CD4-positive, alpha-beta memory T cell (primary cell): ENCODE data around the gene RIMS3. TPM values are rescaled to one million over a fixed set of nuclear protein-coding genes. Genes with fewer than 3 reads are reported as not detected.

Experiments
- CTCF ChIA-PET: fragments of 350-600 bp; sonication (Branson Sonifier 250); formaldehyde crosslinking; loops from one replicate; lab custom pipeline; 2021; ENCODE audit warnings: inconsistent platforms; ENCODE audit not compliant: partially characterized antibody; lab: Charles Lee
- POLR2A ChIA-PET: fragments of 350-600 bp; sonication (Branson Sonifier 250); formaldehyde crosslinking; loops from one replicate; lab custom pipeline; 2021; ENCODE audit not compliant: partially characterized antibody; lab: Charles Lee
- DNase-seq, 5 donors: peaks; one replicate each; pipeline versions ENCODE4 v3.0.0 to v3.0.0-alpha.2; 2020 to 2022; ENCODE audit warnings: mixed read lengths in 1 of 5
- H3K27ac ChIP-seq: one replicate; pipeline ENCODE4 v1.7.0; 2013; ENCODE audit warnings: low read depth, low read length
- H3K27me3 ChIP-seq: 2 replicates; pipeline ENCODE4 v1.7.0; 2013; ENCODE audit warnings: mild to moderate bottlenecking, low read length, moderate library complexity; ENCODE audit not compliant: insufficient read depth
- H3K36me3 ChIP-seq: 2 replicates; pipeline ENCODE4 v1.7.0; 2013; ENCODE audit warnings: mild to moderate bottlenecking, low read length, moderate library complexity; ENCODE audit not compliant: insufficient read depth
- H3K4me1 ChIP-seq: 2 replicates; pipeline ENCODE4 v1.7.0; 2013; ENCODE audit warnings: mild to moderate bottlenecking, low read length, moderate library complexity; ENCODE audit not compliant: insufficient read depth
- H3K4me3 ChIP-seq, 2 donors: one replicate each; pipeline ENCODE4 v1.7.0; 2013; ENCODE audit warnings: low read length in 2 of 2, mild to moderate bottlenecking in 1 of 2
- H3K9me3 ChIP-seq, 2 donors: one replicate each; pipeline ENCODE4 v1.7.0; 2013; ENCODE audit warnings: low read length in 2 of 2, control low read depth in 1 of 2; ENCODE audit not compliant: control insufficient read depth in 1 of 2
- H3K27ac Mint-ChIP-seq, 7 donors: one replicate each; pipeline ENCODE4 v1.8.0; 2020 to 2021; ENCODE audit warnings: mixed read lengths in 7 of 7, mild to moderate bottlenecking in 6 of 7, inconsistent platforms in 3 of 7, moderate library complexity in 3 of 7
- H3K27me3 Mint-ChIP-seq, 2 donors: one replicate each; pipeline ENCODE4 v1.8.0; 2020 to 2021; ENCODE audit warnings: mixed read lengths in 2 of 2
- H3K36me3 Mint-ChIP-seq, 2 donors: one replicate each; pipeline ENCODE4 v1.8.0; 2020 to 2021; ENCODE audit warnings: mixed read lengths in 2 of 2, inconsistent platforms in 1 of 2, mild to moderate bottlenecking in 1 of 2
- H3K4me1 Mint-ChIP-seq, 4 donors: one replicate each; pipeline ENCODE4 v1.8.0; 2020 to 2021; ENCODE audit warnings: mixed read lengths in 4 of 4, mild to moderate bottlenecking in 1 of 4
- H3K4me3 Mint-ChIP-seq, 8 donors: one replicate each; pipeline ENCODE4 v1.8.0; 2020 to 2021; ENCODE audit warnings: mixed read lengths in 8 of 8, mild to moderate bottlenecking in 7 of 8, moderate library complexity in 6 of 8, inconsistent platforms in 3 of 8
- H3K9me3 Mint-ChIP-seq, 8 donors: one replicate each; pipeline ENCODE4 v1.8.0; 2020 to 2021; ENCODE audit warnings: mixed read lengths in 8 of 8, mild to moderate bottlenecking in 5 of 8, inconsistent platforms in 3 of 8, moderate library complexity in 1 of 8
- intact Hi-C: fragments of 100-400 bp; cut with micrococcal nuclease; formaldehyde crosslinking; loops from one replicate; pipeline ENCODE4 v1.15.1; 2023
- polyA plus RNA-seq, 2 donors: library from polyadenylated mRNA; unstranded; fragments of 300-500 nt; fragmentation: Illumina TruSeq; gene quantifications; one replicate each; pipeline ENCODE4 v1.2.3, GENCODE V29; 2021
- total RNA-seq, 2 experiments: library from RNA; stranded (reverse); gene quantifications; one replicate each; pipeline ENCODE4 v1.2.3, GENCODE V29; 2021

The RIMS3 gene
- total and polyA plus RNA-seq, 4 experiments from 2014 or later: 1.5 to 3.4 (median 2.2) TPM

DNA sequence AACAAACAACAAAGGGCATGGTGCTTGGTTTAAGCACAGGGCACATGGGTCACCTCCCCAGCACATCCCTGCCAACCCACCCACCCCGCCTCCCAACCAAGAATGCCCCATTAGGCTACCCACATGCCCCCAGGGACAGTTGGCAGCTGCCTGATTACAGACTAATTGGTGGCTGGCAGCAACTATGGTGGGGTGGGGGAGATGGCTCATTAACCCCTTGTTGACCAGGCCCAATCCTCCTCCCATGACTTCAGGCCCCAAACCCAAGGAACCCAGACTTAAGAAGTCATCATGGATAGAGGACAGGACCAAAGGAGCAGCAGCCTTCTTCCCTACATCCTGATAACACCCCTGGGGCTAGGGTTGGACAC is 1.3 kb downstream of the RIMS3 start:
- intact Hi-C loops: no loop called here
- CTCF ChIA-PET: interaction anchor here (0.5 to 2.6 kb wide), 3 partner anchors 51 to 495 kb away, joined by 3 to 7 read pairs (median 3); no protein-coding TSS in a partner anchor
- H3K27ac ChIP-seq: no peak overlapping the region
- POLR2A ChIA-PET: interaction anchor here (3.6 kb wide), 1 partner anchor 28 kb away, joined by 28 read pairs; the partner anchor contains the start of gene NFYC
- H3K27ac Mint-ChIP-seq: peak overlapping the region in 1 of 7 donors; percentile 24
- H3K27me3 Mint-ChIP-seq: no peaks in the 10 kb centered on the region
- H3K4me1 ChIP-seq: peaks cover 20% of the 10 kb centered on the region
- peak overlapping the region; percentile 62 to 87 (median 82) for H3K4me3 Mint-ChIP-seq
- no peaks in the 10 kb centered on the region for H3K27me3 ChIP-seq
- DNase-seq: no peak
- H3K36me3 Mint-ChIP-seq: no peaks in the 10 kb centered on the region
- no peak overlapping the region for H3K4me3 ChIP-seq
- H3K9me3 Mint-ChIP-seq: no peaks in the 10 kb centered on the region
- H3K9me3 ChIP-seq: no peaks in the 10 kb centered on the region
- no peaks in the 10 kb centered on the region for H3K36me3 ChIP-seq
- H3K4me1 Mint-ChIP-seq: peaks cover 4 to 41% (median 14%) of the 10 kb centered on the region in 4 donors

DNA sequence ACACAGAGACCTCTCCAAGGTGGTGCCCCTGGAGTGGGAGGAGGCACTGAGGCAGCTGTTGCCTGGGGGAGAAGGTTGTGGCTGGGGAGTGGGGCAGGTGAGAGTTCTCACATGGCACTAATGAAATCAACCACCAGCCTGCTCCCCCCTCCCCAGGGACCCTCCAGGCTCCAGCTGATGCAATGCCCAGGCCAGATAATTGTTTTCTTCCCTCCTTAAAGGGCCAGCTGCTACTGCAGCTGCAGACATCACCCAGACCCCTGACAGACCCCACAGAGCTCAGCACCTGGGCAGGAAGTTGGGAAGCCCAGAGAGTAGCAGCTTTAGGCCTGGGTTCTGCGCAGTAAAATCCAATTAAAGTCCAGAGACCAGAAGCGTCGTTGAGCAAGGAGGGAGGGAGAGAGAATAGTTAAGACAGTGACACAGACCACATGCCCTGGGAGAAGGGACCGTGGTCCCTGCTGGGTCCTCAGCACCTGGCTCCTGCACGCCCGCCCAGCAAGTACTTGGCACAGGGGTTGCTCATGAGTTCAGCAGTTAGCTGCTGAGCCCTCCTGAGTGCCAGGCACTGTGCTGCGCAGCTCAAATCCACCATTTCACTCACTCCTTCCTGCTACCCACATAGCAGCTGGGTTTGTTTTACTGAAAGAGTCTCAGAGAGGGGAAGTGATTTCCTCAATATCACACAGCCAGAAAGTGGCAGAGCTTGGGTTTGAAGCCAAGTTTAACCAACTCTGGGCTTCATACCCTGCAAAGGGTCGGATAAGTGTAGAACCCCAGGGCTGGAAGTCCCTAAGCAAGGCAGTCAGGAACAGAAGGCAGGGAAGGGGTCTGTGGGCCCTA is 1.9 kb downstream of the RIMS3 start:
- CTCF ChIA-PET: interaction anchor here (0.5 to 2.6 kb wide), 2 partner anchors 111 to 494 kb away, joined by 3 to 7 read pairs; no protein-coding TSS in a partner anchor

DNA sequence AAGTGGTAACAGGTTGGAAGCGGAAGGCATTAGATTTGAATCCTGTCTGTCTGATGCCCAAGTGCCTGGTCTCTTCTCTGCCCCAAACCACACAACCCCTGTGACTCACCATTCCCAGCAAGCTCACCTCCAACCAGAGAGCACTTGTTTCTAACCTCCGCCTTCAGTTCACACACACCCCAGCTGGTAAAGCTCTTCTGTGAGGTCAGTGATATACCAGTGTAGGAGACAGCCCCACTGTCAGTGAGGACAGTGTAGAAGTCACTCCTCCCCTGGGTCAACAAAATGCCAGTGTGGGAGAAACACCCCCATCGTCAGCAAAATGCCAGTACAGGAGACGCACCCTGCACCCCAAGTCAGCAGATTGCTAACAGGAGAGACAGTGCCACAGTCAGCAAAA is 2.6 kb downstream of the RIMS3 start:
- H3K36me3 ChIP-seq: no peaks in the 10 kb centered on the region
- H3K27ac ChIP-seq: no peak overlapping the region
- H3K27me3 ChIP-seq: no peaks in the 10 kb centered on the region
- no peaks in the 10 kb centered on the region for H3K36me3 Mint-ChIP-seq
- H3K9me3 ChIP-seq: no peaks in the 10 kb centered on the region
- H3K4me1 Mint-ChIP-seq: peaks cover 4 to 35% (median 11%) of the 10 kb centered on the region in 4 donors
- intact Hi-C loops: no loop called here
- ChIA-PET POLR2A (interaction anchor here (3.6 kb wide), 1 partner anchor 29 kb away, joined by 28 read pairs; the partner anchor contains the start of gene NFYC), CTCF (interaction anchor here (2.6 kb wide), 1 partner anchor 112 kb away, joined by 7 read pairs; no protein-coding TSS in a partner anchor)
- H3K4me3 Mint-ChIP-seq: peak overlapping the region in 2 of 8 donors; percentile 23 to 74
- no peak for DNase-seq
- peaks cover 13% of the 10 kb centered on the region for H3K4me1 ChIP-seq
- H3K27me3 Mint-ChIP-seq: no peaks in the 10 kb centered on the region
- no peaks in the 10 kb centered on the region for H3K9me3 Mint-ChIP-seq
- no peak overlapping the region for H3K4me3 ChIP-seq
- peak overlapping the region in 6 of 7 donors; percentile 9 to 78 (median 54) for H3K27ac Mint-ChIP-seq

More for the DNA sequence above, 1.9 kb downstream of the RIMS3 start:
- peak overlapping the region in 6 of 7 donors; percentile 6 to 78 (median 62) for H3K27ac Mint-ChIP-seq
- H3K27me3 Mint-ChIP-seq: no peaks in the 10 kb centered on the region
- Histone ChIP-seq H3K36me3 (no peaks in the 10 kb centered on the region), H3K4me1 (peaks cover 14% of the 10 kb centered on the region), H3K27me3 (no peaks in the 10 kb centered on the region), H3K4me3 (no peak overlapping the region), H3K27ac (no peak overlapping the region), H3K9me3 (no peaks in the 10 kb centered on the region)
- no peaks in the 10 kb centered on the region for H3K9me3 Mint-ChIP-seq
- no peaks in the 10 kb centered on the region for H3K36me3 Mint-ChIP-seq
- POLR2A ChIA-PET: interaction anchor here (3.6 kb wide), 1 partner anchor 28 kb away, joined by 28 read pairs; the partner anchor contains the start of gene NFYC
- intact Hi-C loops: no loop called here
- H3K4me3 Mint-ChIP-seq: peak overlapping the region in 5 of 8 donors; percentile 36 to 74 (median 62)
- H3K4me1 Mint-ChIP-seq: peaks cover 4 to 35% (median 12%) of the 10 kb centered on the region in 4 donors
- DNase-seq: no peak

DNA sequence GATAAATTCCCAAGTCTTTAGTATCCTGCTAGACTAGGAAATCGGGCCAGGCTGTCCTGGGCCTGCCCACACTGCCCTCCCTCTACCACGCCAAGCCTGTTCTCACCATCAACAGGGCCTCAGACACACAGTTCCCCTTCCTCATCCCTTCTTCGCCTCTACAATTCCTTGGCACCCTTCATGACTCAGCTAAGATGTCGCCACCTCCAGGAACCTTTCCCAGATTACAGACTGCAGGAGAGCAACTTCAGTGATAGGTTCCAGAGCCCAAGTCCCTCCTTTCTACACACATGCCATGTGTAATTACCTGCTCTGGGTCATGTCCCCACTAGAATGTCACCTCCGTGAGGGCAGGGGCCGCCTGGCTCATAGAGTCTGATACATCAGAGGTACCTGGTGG is 3.3 kb downstream of the RIMS3 start:
- intact Hi-C loops: no loop called here
- Mint-ChIP-seq H3K27me3 (no peaks in the 10 kb centered on the region), H3K27ac (peak overlapping the region in 2 of 7 donors; percentile 7 to 63)

DNA sequence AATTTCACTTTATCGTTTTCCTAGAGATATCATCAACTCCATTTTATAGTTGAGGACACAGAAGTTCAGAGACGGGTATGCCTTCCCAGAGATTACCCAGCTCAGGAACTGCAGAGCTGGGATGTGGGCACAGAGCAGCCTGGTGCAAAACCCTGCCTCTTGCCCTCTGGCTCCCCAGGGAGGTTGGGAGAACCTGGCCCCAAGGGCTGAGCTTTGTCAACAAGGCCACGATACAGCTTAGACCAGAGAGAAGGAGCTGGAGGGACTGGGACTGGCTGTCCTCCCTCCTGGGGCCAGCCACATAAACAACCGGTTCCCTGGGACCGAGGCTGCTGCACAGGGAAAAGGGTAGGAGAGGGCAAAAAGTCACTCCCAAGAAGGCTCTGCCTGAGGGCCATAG is 3.8 kb downstream of the RIMS3 start:
- peaks cover 2 to 27% (median 10%) of the 10 kb centered on the region in 4 donors for H3K4me1 Mint-ChIP-seq
- POLR2A ChIA-PET: no interaction called here
- Histone ChIP-seq H3K4me1 (peaks cover 13% of the 10 kb centered on the region), H3K27ac (no peak overlapping the region), H3K9me3 (no peaks in the 10 kb centered on the region), H3K27me3 (no peaks in the 10 kb centered on the region), H3K4me3 (no peak overlapping the region), H3K36me3 (no peaks in the 10 kb centered on the region)
- H3K36me3 Mint-ChIP-seq: no peaks in the 10 kb centered on the region
- intact Hi-C loops: no loop called here
- DNase-seq: no peak
- H3K9me3 Mint-ChIP-seq: no peaks in the 10 kb centered on the region
- no peak overlapping the region for H3K27ac Mint-ChIP-seq
- CTCF ChIA-PET: interaction anchor here (0.7 to 1.1 kb wide), 3 partner anchors 12 to 577 kb away, joined by 3 read pairs; no protein-coding TSS in a partner anchor
- H3K27me3 Mint-ChIP-seq: no peaks in the 10 kb centered on the region
- no peak overlapping the region for H3K4me3 Mint-ChIP-seq

More for the DNA sequence above, 3.3 kb downstream of the RIMS3 start:
- Histone ChIP-seq H3K27ac (no peak overlapping the region), H3K9me3 (no peaks in the 10 kb centered on the region), H3K27me3 (no peaks in the 10 kb centered on the region), H3K4me3 (no peak overlapping the region), H3K4me1 (peaks cover 13% of the 10 kb centered on the region), H3K36me3 (no peaks in the 10 kb centered on the region)
- Mint-ChIP-seq H3K4me3 (no peak overlapping the region), H3K36me3 (no peaks in the 10 kb centered on the region), H3K4me1 (peaks cover 2 to 29% (median 10%) of the 10 kb centered on the region in 4 donors), H3K9me3 (no peaks in the 10 kb centered on the region)
- DNase-seq: no peak
- ChIA-PET POLR2A (no interaction called here), CTCF (interaction anchor here (0.7 to 2.6 kb wide), 4 partner anchors 13 to 578 kb away, joined by 3 to 7 read pairs (median 3); no protein-coding TSS in a partner anchor)

DNA sequence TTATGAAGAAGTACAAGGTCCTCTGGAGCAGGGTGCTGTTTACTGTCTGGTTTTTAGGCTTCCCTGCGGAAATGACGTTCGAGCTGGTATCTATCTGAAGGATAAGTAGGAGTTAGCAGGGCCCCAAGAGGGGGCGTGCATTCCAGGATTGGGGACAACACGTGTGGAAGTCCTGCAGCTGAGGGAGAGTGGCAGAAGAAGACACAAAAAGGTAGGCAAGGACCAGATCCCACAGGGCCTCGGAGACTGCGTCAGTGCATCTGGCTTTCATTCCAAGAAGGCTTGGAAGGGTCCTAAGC is 5.9 kb downstream of the RIMS3 start:
- no peak for DNase-seq
- peaks cover 0 to 20% (median 5%) of the 10 kb centered on the region in 4 donors for H3K4me1 Mint-ChIP-seq
- ChIA-PET CTCF (interaction anchor here (1.6 kb wide), 1 partner anchor 10 kb away, joined by 7 read pairs; no protein-coding TSS in a partner anchor), POLR2A (no interaction called here)
- H3K9me3 ChIP-seq: no peaks in the 10 kb centered on the region
- H3K27me3 Mint-ChIP-seq: peaks cover 0 to 2% of the 10 kb centered on the region in 2 donors
- no peaks in the 10 kb centered on the region for H3K9me3 Mint-ChIP-seq
- no peak overlapping the region for H3K4me3 ChIP-seq
- peaks cover under 1% of the 10 kb centered on the region for H3K4me1 ChIP-seq
- no peaks in the 10 kb centered on the region for H3K36me3 ChIP-seq
- H3K36me3 Mint-ChIP-seq: no peaks in the 10 kb centered on the region
- no peak overlapping the region for H3K27ac Mint-ChIP-seq
- no peak overlapping the region for H3K27ac ChIP-seq
- intact Hi-C loops: no loop called here
- no peak overlapping the region for H3K4me3 Mint-ChIP-seq
- H3K27me3 ChIP-seq: no peaks in the 10 kb centered on the region
